ENCODE measurements around the gene COX6A2. TPM values are rescaled to one million over a fixed set of nuclear protein-coding genes. Genes with fewer than 3 reads are reported as not detected.
"Not testable (repeated sequence)": the region's sequence is repeated elsewhere in the genome, so short reads cannot be mapped to it uniquely, and the experiment has no call there.

Gene COX6A2
- total RNA-seq, 1 donor from 2014 or later = not detected

GRCh38 chr16:31441956-31442355 lies 13.8 kb upstream of the COX6A2 start:
- no peak for DNase-seq (ENCODE audit: low spot score)
- intact Hi-C loops (cut with DNase I) = loop anchor here (10.0 kb wide), 1 partner anchor 457 kb away; the partner anchor contains the start of gene HSD3B7
- ATAC-seq = no peak

DNA sequence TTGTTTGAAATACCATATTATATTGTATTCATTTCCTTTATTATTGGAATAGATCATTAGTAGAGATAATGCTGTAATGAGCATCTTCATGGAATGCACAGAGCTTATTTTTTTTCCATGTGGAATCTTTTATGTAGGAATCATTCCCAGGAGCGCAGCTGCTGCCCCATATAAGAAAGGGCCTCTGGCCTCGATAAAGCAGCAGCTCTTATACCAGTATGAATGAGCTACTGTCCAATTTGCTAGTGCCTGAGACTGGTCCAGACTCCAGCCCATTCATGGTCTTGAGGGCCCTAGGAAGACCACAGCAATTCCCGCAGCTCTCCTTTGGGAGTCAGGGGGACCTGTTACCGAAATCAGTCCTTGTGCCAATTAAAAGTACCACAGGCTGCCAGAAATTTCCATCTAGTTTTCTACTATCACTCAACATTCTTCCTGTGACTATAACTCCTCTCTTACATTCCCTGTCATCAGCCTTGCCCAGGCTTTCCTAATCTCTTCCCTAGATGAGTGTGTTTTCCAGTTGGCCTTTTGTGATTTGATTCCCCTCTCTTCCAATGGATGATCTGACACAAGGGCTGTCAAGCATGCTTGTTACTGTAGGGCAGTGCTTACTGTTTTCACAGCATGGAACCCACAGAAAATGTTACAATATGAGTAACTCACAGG lies 12.5 kb upstream of the COX6A2 start:
- no peak for ATAC-seq
- intact Hi-C loops (cut with DNase I) = loop anchor here (10.0 kb wide), 1 partner anchor 456 kb away; the partner anchor contains the start of gene HSD3B7
- DNase-seq (ENCODE audit: low spot score) = no peak

- intact Hi-C loops (cut with DNase I) = no loop called here
- DNase-seq (ENCODE audit: low spot score) (no peak), ATAC-seq (no peak)
Observed at GRCh38 chr16:31439519-31439918, 11.4 kb upstream of the COX6A2 start.

DNA sequence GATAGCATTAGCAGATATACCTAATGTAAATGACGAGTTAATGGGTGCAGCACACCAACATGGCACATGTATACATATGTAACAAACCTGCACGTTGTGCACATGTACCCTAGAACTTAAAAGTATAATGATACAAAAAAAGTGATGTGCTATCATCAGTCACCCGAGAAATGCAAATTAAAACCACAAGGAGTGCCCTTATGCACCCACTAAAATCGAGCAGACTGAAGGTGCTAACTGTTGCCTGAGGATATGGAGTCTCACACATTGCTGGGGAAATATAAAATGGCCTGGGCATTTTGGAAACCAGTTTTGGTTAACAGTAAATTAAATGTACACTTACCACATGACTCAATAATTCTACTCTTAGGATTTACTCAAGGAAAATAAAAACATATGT lies 10.9 kb upstream of the COX6A2 start:
- ATAC-seq; intact Hi-C loops (cut with DNase I); DNase-seq (ENCODE audit: low spot score): not testable (repeated sequence)

- intact Hi-C loops (cut with DNase I) = no loop called here
- no peak for DNase-seq (ENCODE audit: low spot score)
Observed at GRCh38 chr16:31438414-31438813, 10.3 kb upstream of the COX6A2 start.

DNA sequence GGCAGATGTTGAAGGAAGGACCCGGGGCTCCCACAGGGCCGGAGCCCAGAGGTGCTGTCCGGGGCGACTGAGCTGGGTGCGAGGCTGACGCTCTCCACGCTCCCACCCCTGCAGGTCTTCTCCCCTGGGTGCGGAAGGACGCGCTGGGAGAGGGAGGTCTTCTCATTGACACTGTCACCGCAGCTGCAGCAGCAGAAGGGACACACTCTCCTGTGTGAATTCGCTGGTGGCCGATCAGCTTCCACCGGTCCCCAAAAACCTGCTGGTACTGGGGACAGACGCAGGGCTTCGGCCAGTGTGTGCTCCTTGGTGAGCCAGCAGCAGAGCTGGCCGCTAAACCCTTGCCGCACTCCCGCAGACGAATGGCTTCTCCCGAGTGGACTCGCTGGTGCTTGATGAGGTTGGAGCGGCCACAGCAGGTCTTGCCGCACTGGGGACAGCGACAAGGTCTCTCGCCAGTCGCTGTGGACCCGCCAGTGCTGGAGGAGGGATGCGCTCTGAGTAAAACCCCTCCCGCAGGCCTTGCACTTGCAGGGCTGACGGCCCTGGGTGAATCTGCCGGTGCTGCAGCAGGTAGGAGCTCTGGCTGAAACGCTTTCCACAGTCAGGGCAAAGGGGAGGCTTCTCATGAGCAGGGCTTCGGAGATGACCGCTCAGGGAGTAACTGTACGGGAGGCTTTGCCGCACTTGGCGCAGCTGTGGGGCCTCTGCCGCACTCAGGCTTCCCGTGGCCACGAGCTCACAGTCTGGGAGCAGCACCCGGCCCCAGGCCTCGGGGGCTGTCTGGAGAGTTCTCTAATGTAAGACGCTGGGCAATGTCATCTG lies 8.3 kb upstream of the COX6A2 start:
- intact Hi-C loops (cut with DNase I) = no loop called here
- DNase-seq (ENCODE audit: low spot score) (no peak), ATAC-seq (no peak)

More at GRCh38 chr16:31438414-31438813, 10.3 kb upstream of the COX6A2 start:
- ATAC-seq = no peak

GRCh38 chr16:31435341-31436220 lies 7.4 kb upstream of the COX6A2 start:
- ATAC-seq (no peak), DNase-seq (ENCODE audit: low spot score) (no peak)
- intact Hi-C loops (cut with DNase I) = no loop called here

DNA sequence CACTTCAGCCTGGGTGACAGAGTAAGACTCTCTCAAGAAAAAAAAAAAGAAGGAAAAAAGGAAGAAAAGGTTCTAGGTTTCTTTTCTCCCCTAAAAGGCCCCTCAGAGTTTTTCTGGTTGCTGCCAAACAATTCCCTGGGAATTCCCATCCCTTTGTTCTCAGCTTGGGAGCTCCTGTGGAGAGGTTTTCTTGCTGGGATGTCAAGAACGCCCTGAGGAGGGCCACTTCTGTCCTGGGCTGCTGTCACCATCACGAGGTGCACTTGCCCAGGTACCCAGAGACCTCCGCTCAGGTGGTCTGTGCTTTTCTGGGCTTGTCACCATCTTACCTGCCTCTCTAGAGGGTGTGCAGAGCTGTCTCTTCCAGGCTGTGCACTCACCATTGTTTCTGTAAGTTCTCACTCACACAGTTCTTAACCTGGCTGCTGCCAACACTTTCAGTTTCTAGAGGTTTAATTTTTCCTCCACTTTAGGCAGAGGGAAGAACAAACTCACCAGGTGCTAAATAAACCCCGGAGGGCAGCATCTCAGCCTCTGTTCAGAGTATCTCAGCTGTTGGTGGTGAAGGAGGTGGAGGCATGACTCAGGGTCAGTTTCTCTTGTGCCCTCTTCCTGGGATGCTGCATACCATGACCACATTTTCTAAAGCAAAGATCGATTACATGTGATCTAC lies 2.4 kb upstream of the COX6A2 start:
- ATAC-seq = no peak
- DNase-seq (ENCODE audit: low spot score) = no peak

GRCh38 chr16:31429796-31430195 lies 1.6 kb upstream of the COX6A2 start:
- ATAC-seq (no peak), DNase-seq (ENCODE audit: low spot score) (no peak)
- intact Hi-C loops (cut with DNase I) = no loop called here

More for the DNA sequence above, 2.4 kb upstream of the COX6A2 start:
- intact Hi-C loops (cut with DNase I) = no loop called here

GRCh38 chr16:31429314-31429713 lies 1.2 kb upstream of the COX6A2 start:
- DNase-seq (ENCODE audit: low spot score) = no peak
- no peak for ATAC-seq
- intact Hi-C loops (cut with DNase I) = no loop called here

DNA sequence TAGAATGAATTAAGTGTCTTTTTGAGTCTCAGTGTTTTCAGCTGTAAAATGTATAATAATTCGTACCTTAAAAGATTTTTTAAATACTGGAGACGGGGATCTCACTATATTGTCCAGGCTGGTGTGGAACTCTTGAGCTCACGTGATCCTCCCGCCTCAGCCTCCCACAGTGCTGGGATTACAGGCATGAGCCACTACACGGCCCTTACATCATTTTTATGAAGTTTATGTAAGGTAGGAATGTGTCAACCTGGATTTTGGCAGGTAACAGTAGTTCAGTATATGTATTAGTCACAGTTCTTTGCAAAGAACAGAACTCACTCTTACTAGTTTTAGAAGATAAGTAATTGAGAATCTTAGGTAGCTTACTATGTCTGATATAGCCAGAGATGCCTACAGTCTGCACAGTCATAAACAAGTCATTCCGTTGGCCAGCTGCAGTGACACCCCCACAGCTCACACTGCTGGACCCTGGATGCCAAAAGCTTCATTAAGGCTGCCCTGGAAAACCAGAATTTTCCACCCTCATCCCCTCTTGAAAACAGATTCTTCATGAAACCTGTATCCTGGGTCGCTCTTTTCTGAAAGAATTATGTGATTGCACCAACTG lies 583 bp upstream of the COX6A2 start:
- DNase-seq (ENCODE audit: low spot score) (no peak), ATAC-seq (no peak)
- intact Hi-C loops (cut with DNase I) = no loop called here

GRCh38 chr16:31427441-31428278 lies 500 bp downstream of the COX6A2 start:
- DNase-seq (ENCODE audit: low spot score) (peak; percentile 77), ATAC-seq (peak; percentile 89)
- intact Hi-C loops (cut with DNase I) = no loop called here

GRCh38 chr16:31423801-31424200 lies 4.4 kb downstream of the COX6A2 start:
- no peak for ATAC-seq
- no peak for DNase-seq (ENCODE audit: low spot score)
- intact Hi-C loops (cut with DNase I) = no loop called here

GRCh38 chr16:31423241-31423640 lies 4.9 kb downstream of the COX6A2 start:
- DNase-seq (ENCODE audit: low spot score) (no peak), ATAC-seq (no peak)
- intact Hi-C loops (cut with DNase I) = no loop called here

DNA sequence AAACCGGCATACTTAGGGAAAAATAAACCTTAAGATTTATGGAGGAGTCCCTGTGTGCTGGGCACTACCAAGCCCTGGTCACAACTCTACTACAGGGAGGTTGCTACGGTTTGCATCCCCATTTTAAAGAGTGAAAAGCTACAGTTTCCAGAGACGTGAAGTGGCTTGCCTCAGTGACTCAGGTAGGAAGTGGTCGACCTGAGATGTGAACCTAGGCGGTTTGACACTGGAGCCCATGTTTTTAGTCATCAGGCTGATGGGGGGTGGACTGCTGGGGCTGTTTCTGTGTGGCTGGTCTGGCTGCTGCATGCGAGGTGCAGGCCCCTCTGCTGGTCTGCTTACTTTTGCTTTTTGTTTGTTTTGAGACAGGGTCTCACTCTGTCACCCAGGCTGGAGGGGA lies 6.6 kb downstream of the COX6A2 start:
- no peak for DNase-seq (ENCODE audit: low spot score)

GRCh38 chr16:31420037-31420436 lies 8.1 kb downstream of the COX6A2 start:
- DNase-seq (ENCODE audit: low spot score) (no peak), ATAC-seq (no peak)
- intact Hi-C loops (cut with DNase I) = no loop called here

More for the DNA sequence above, 6.6 kb downstream of the COX6A2 start:
- intact Hi-C loops (cut with DNase I) = no loop called here
- ATAC-seq = no peak

DNA sequence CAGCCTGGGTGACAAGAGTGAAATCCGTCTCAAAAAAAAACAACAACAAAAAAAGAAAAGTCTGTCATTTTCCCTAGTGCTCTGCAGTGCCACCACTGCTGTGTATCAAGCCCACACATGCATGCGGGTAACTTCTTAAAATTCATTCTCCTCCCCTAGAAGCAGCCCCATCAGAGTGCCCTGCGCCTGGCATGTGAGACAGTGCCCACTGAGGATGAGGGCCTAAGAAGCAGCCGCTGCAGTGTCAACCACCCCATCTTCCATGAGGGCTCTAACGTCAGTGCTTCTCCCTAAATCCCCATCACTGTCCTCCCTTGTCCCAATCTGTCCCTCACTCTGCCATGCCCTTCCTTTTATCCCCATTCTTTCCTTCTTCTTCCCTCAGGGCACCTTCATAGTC lies 10.2 kb downstream of the COX6A2 start:
- DNase-seq (ENCODE audit: low spot score) (no peak), ATAC-seq (no peak)
- intact Hi-C loops (cut with DNase I) = no loop called here

GRCh38 chr16:31417036-31417435 lies 11.1 kb downstream of the COX6A2 start:
- intact Hi-C loops (cut with DNase I); DNase-seq (ENCODE audit: low spot score); ATAC-seq: not testable (repeated sequence)

Measured in sciatic nerve (tissue), 2 donors.